ENCODE data around the gene MACROD1.

MACROD1 gene

DNA sequence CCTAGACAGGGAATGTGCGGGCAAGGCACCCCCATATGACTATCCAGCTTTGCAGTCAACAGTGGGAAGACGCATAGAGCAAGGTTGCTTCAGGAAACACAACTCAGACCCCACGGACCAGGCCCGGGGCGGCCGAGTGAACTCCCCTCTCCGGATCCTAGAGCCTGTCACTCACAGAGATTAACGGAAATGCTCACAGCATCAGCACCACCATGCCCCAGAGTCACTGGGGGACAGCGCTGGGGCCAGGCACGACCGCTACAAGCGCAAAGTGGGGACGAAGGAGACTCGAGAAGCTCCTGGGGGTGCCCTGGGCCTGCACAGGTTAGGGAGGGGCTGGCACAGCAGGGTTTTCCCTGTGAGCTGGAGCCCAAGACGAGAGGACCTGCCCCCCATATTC is 15.9 kb downstream of the MACROD1 start:
- no peak for DNase-seq (ENCODE audit: low read depth, low spot score)
- no peak overlapping the region for H3K9ac ChIP-seq (ENCODE audit: insufficient read length)
- no peaks in the 10 kb centered on the region for H3K9me3 ChIP-seq (ENCODE audit: low read depth, low read length)
- H3K36me3 ChIP-seq (ENCODE audit: insufficient read depth, low read length) = no peaks in the 10 kb centered on the region
- H3K4me3 ChIP-seq = no peak overlapping the region
- H3K27ac ChIP-seq = no peak overlapping the region
- TF ChIP-seq EZH2 (IDR thresholded peaks at IDR 0.05) = no peak
- no peak for TF ChIP-seq POLR2AphosphoS5 (IDR thresholded peaks at IDR 0.05; ENCODE audit: borderline replicate concordance, low read depth, low read length)
- no peak for TF ChIP-seq FOXP2 (optimal IDR thresholded peaks at IDR 0.05; ENCODE audit: control extremely low read depth, extremely low read length, insufficient read depth)

DNA sequence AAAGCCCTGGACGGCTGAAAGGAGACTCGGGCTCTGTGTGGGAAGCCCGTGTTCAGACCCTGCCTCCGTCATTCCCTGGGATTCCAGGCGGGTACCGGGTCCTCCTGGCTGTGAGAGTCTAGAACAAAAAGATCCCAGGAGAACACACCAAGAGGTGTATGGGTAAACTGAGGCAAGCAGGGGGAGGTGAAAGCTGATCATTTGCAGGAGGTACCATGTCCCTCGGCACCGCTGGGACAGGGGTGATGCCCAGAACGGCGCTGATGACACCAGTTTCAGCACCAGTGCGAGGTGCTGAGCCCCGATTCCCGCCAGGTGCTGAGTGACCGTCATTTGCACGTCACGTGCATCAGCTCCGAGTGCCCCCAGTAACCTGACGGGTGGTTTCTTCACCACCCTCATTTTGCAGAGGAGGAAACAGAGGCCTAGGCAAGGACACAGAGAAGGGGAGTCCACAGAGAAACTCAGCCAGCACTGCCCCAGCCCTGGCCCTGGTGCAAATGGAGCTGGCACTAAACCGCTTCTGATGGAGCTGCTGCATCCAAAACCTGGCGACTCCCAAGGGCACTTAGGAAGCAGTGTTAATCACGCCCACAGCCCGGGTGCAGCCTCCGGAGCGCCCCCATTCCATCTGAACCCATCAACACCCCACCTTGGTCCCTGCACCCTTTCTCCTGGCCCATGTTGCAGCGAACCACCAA is 16.8 kb downstream of the MACROD1 start:
- H3K4me3 ChIP-seq = peak overlapping the region; percentile 75; the same call in 1 of the 2 replicates
- no peak for DNase-seq (ENCODE audit: low read depth, low spot score)
- no peaks in the 10 kb centered on the region for H3K9me3 ChIP-seq (ENCODE audit: low read depth, low read length)
- H3K27ac ChIP-seq = 0 out of 2 replicates have a peak overlapping the region, but pooled peaks have one; percentile 49
- TF ChIP-seq FOXP2 (optimal IDR thresholded peaks at IDR 0.05; ENCODE audit: control extremely low read depth, extremely low read length, insufficient read depth) (no peak), POLR2AphosphoS5 (IDR thresholded peaks at IDR 0.05; ENCODE audit: borderline replicate concordance, low read depth, low read length) (no peak), EZH2 (IDR thresholded peaks at IDR 0.05) (no peak)
- H3K36me3 ChIP-seq (ENCODE audit: insufficient read depth, low read length) = no peaks in the 10 kb centered on the region
- H3K9ac ChIP-seq (ENCODE audit: insufficient read length) = no peak overlapping the region

DNA sequence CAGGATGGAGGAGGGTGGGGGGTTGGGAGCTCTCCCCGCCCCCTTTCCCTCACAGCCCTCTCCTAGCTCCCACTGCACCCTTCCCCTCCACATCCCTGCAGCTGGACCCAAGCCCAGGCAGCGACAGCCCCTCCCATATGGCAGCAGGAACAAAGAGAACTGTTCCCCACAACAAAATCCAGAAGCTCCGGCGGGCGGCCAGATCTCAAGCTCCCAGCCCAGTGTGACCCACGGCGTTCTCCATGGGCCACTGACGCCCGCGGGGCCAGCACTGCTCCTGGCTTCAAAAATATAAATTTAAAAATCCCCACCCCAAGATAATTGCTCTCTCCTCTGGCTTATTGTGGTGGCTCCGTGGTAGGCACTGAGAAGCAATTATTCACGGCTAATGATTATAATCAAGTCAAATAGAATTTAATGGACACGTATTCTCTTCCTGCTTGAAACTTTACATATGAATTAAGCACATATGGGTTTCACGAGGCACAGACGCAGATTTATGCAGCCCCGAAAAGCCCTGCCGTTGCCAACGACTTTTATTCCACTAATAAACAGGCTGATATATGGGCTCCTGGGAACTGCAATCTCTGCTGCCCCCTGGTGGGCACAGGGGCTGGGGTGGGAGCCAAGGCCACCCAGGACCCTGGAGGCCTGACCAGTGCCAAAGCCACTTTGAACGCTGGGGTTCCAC is 17.5 kb downstream of the MACROD1 start:
- Histone ChIP-seq H3K27ac (peak overlapping the region; percentile 96), H3K4me3 (peak overlapping the region; percentile 75), H3K36me3 (ENCODE audit: insufficient read depth, low read length) (no peaks in the 10 kb centered on the region), H3K9ac (ENCODE audit: insufficient read length) (peak overlapping the region; percentile 72), H3K9me3 (ENCODE audit: low read depth, low read length) (no peaks in the 10 kb centered on the region)
- TF ChIP-seq POLR2AphosphoS5 (IDR thresholded peaks at IDR 0.05; ENCODE audit: borderline replicate concordance, low read depth, low read length) = no peak; the same call in 1 of the 2 replicates
- TF ChIP-seq FOXP2 (optimal IDR thresholded peaks at IDR 0.05; ENCODE audit: control extremely low read depth, extremely low read length, insufficient read depth) = peak; percentile 62
- no peak for TF ChIP-seq EZH2 (IDR thresholded peaks at IDR 0.05)
- peak; percentile 86 for DNase-seq (ENCODE audit: low read depth, low spot score)

DNA sequence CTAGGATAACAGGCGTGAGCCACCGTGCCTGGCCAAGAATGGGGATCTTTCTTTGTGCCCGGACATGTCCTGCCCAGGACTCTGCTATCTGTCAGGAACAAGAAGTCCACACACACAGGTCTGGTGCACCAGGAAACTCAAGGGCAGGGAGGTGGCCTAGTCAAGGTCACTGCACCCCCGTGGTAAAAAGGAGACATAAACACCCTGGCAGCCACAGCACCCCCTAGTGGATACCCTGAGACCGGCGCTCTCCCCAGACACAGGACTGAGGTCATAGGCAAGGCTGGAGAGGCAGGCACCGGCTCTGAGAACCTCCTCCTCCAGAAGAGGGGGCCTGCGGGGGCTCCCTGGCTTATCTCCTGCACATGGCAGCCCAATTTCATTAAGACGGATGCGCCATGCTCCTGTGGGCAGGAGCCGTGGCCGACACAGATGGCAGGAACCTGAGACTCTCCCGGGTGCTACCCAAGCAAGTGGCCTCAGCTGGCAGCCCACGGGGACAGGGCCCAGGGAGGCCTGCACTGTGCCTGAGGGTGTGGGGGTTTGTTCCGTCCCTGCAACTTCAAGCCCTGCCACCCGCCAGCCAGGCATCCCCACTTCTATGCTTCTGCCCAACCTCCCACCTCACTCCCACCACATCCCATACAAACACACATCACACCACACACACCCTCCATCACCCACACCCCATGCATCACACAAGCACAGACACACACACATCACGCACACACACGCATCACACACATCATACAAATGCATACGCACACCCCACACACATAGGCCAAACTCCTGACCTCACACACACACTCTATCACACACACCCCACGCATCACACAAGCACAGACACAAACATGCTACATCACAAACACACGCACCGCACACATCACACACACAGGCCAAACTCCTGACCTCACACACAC is 19.6 kb downstream of the MACROD1 start:
- Histone ChIP-seq H3K27ac (no peak overlapping the region), H3K9ac (ENCODE audit: insufficient read length) (no peak overlapping the region), H3K36me3 (ENCODE audit: insufficient read depth, low read length) (no peaks in the 10 kb centered on the region), H3K4me3 (no peak overlapping the region), H3K9me3 (ENCODE audit: low read depth, low read length) (no peaks in the 10 kb centered on the region)
- TF ChIP-seq POLR2AphosphoS5 (IDR thresholded peaks at IDR 0.05; ENCODE audit: borderline replicate concordance, low read depth, low read length) = no peak
- no peak for TF ChIP-seq EZH2 (IDR thresholded peaks at IDR 0.05)
- TF ChIP-seq FOXP2 (optimal IDR thresholded peaks at IDR 0.05; ENCODE audit: control extremely low read depth, extremely low read length, insufficient read depth) = no peak
- DNase-seq (ENCODE audit: low read depth, low spot score) = no peak

DNA sequence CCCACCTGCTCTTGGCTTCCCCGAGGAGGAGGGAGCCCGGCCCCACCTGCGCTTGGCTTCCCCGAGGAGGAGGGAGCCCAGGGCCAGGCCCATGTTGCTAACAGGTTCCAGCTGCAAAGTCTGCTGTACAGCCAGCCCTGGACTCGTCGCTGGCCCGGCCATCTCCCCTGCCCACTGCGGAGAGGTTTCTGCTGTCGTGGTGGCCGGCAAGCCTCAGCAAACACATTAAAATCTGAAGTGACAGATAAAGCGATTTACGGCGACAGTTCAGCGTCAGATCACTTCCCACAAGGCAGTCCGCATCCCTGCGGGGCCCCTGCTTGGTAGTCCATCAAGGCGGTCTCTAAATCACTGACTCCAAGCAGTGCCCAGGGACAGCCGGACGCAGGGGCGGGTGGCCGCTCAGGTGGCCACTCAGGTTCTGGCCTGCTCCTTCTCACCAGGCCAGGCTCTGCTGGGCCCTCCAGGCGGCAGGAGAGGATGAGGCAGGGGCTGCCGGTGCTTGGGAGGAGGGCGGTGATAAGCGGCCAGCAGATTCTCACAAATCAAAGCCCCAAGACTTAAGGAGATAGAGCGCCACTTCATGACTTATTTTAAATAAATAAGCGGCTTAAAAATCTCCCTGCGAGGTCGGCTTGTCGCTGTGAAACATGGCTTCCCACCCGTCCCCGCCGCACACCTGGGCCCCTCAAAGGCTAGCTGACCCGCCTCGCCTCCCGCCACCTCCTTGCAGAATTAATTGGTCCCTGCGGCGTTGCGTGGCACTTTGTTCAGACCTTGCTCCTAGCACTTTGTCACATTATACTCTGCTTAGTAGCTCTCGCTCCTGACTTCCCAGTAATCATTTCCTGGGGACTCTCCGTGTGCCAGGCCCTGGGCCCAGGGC is 21.1 kb downstream of the MACROD1 start:
- no peak overlapping the region for H3K27ac ChIP-seq
- no peaks in the 10 kb centered on the region for H3K9me3 ChIP-seq (ENCODE audit: low read depth, low read length)
- H3K9ac ChIP-seq (ENCODE audit: insufficient read length) = no peak overlapping the region
- TF ChIP-seq POLR2AphosphoS5 (IDR thresholded peaks at IDR 0.05; ENCODE audit: borderline replicate concordance, low read depth, low read length) = no peak
- no peak for TF ChIP-seq EZH2 (IDR thresholded peaks at IDR 0.05)
- no peak for TF ChIP-seq FOXP2 (optimal IDR thresholded peaks at IDR 0.05; ENCODE audit: control extremely low read depth, extremely low read length, insufficient read depth)
- H3K4me3 ChIP-seq = no peak overlapping the region
- H3K36me3 ChIP-seq (ENCODE audit: insufficient read depth, low read length) = no peaks in the 10 kb centered on the region
- no peak for DNase-seq (ENCODE audit: low read depth, low spot score)

DNA sequence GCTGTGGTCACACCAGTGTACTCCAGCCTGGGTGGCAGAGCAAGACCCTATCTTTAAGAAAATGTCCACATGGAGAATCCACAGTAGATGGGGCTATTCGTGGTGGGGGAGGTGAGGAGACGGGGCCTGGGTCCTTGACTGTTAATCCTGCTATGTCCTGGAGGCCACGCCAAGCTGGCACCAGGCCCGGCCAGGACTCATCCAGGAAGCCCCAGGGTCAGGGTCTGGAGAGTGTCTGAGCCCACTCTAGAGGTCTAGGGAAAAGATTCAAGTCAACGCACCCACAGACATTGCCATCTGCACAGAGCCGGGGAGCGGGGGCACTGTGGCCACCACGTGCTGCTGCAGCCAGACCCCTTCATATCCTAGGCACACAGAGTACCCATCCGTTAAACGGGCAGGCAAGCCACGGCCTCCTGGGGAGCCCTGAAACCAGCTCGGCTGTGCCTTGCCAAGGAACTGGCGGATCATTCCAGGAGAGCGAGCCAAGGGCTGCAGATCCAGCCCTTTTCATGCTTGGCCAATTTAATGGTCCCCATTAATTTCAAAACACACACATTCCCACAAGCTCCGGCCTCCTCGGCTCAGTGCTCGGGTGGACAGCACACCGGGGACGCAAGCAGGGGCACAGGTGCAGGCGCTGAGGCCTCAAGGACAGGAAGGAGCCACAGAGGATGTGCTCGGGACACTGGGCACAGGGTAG is 24.7 kb downstream of the MACROD1 start:
- no peak for DNase-seq (ENCODE audit: low read depth, low spot score)
- no peak overlapping the region for H3K9ac ChIP-seq (ENCODE audit: insufficient read length)
- H3K9me3 ChIP-seq (ENCODE audit: low read depth, low read length) = no peaks in the 10 kb centered on the region
- H3K27ac ChIP-seq = no peak overlapping the region
- no peaks in the 10 kb centered on the region for H3K36me3 ChIP-seq (ENCODE audit: insufficient read depth, low read length)
- no peak overlapping the region for H3K4me3 ChIP-seq
- TF ChIP-seq POLR2AphosphoS5 (IDR thresholded peaks at IDR 0.05; ENCODE audit: borderline replicate concordance, low read depth, low read length) (no peak), EZH2 (IDR thresholded peaks at IDR 0.05) (no peak), FOXP2 (optimal IDR thresholded peaks at IDR 0.05; ENCODE audit: control extremely low read depth, extremely low read length, insufficient read depth) (no peak)

DNA sequence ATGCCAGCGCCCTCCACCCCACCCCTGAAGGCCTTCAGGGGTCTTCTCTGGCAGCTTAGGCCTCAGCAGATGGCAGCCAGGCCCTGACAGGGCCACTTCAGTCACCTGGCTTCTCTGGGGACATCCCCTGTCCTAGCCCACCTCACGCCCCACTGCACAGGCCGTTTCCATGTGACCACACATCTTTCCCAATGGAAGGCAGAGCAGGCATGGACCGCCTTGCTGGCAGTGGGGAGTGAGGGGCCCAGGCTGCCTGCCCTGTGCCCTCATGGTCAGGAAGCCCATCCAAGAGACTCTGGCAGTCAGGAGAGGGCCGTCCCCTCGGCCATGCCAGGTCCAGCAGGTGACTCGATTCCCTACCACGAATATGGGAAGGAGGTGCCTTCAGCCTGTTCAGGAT is 25.8 kb downstream of the MACROD1 start:
- no peak overlapping the region for H3K9ac ChIP-seq (ENCODE audit: insufficient read length)
- H3K4me3 ChIP-seq = no peak overlapping the region
- H3K36me3 ChIP-seq (ENCODE audit: insufficient read depth, low read length) = no peaks in the 10 kb centered on the region
- TF ChIP-seq EZH2 (IDR thresholded peaks at IDR 0.05) = no peak
- TF ChIP-seq FOXP2 (optimal IDR thresholded peaks at IDR 0.05; ENCODE audit: control extremely low read depth, extremely low read length, insufficient read depth) = no peak
- DNase-seq (ENCODE audit: low read depth, low spot score) = no peak
- no peaks in the 10 kb centered on the region for H3K9me3 ChIP-seq (ENCODE audit: low read depth, low read length)
- no peak overlapping the region for H3K27ac ChIP-seq

All from SK-N-MC (cell line).